Measurements from ENCODE around the gene FBRS. TPM values are rescaled to one million over a fixed set of nuclear protein-coding genes. Genes with fewer than 3 reads are reported as not detected.

The FBRS gene
- total and polyA plus RNA-seq, 2 of the 8 experiments (the other 6 are each of a cell fraction or from before 2014, with no cell fraction given): 2.4 to 13.9 TPM

- WGBS, 2 experiments (ENCODE audit: extremely low coverage in 1 of 2, insufficient coverage in 1 of 2, insufficient read length in 1 of 2, insufficient replicate concordance in 2 of 2, low coverage in 1 of 2, low lambda C conversion rate in 2 of 2, missing lambda C conversion rate in 1 of 2): 92% methylated on average over 18 of the region's 18 CpGs; no CpG with 5 or more reads in 1 of the 2 experiments
- no peak overlapping the region for H2AK5ac ChIP-seq (ENCODE audit: low read depth, low read length)
- DNase-seq (ENCODE audit: low read depth in 1 of 2, low spot score in 2 of 2) (no peak), FAIRE-seq (no peak)
- H3K79me2 ChIP-seq (ENCODE audit: control insufficient read depth in 1 of 2, insufficient read depth in 2 of 2, low read length in 2 of 2): no peaks in the 10 kb centered on the region
- ChIA-PET POLR2A (ENCODE audit: partially characterized antibody) (no interaction called here), CTCF (ENCODE audit: partially characterized antibody) (interaction anchor here (0.6 to 8.2 kb wide), 5 partner anchors 14 to 42 kb away, joined by 3 to 48 read pairs (median 3); no protein-coding TSS in a partner anchor)
- no peaks in the 10 kb centered on the region for H3K9me3 ChIP-seq (ENCODE audit: insufficient read depth in 2 of 2, low read depth in 1 of 2, low read length in 1 of 2)
- no peak overlapping the region for H2BK20ac ChIP-seq (ENCODE audit: low read length)
- H3K27me3 ChIP-seq (replicated peaks in 1 of 4; ENCODE audit: control insufficient read depth in 3 of 4, extremely low read depth in 1 of 4, insufficient read depth in 3 of 4, low read length in 3 of 4): peaks cover 0 to 16% (median 11%) of the 10 kb centered on the region in 4 experiments; a peak in 6 of 7 replicates
- no peak overlapping the region for H3K9ac ChIP-seq (replicated peaks in 1 of 4; ENCODE audit: extremely low read depth in 1 of 4, low read depth in 3 of 4, low read length in 3 of 4)
- H4K8ac ChIP-seq (ENCODE audit: extremely low read depth, insufficient read depth, low read length): no peak overlapping the region; the same call in 1 of the 2 replicates
- H3K79me1 ChIP-seq (ENCODE audit: low read depth, low read length): 0 out of 2 replicates have a peak, but pooled peaks cover 2% of the 10 kb centered on the region
- no peak overlapping the region for H3K18ac ChIP-seq (ENCODE audit: extremely low read depth, low read length)
- no peak overlapping the region for H2BK5ac ChIP-seq (ENCODE audit: low read depth, low read length)
- H4K20me1 ChIP-seq (replicated peaks in 1 of 2; ENCODE audit: control insufficient read depth in 1 of 2, insufficient read depth in 2 of 2, low read length in 2 of 2): peaks cover 0 to 5% of the 10 kb centered on the region in 2 experiments
- no peak overlapping the region for H4K5ac ChIP-seq (ENCODE audit: insufficient read length, low read depth, low read length)
- no peak overlapping the region for H3K4me3 ChIP-seq (ENCODE audit: extremely low read depth in 1 of 4, insufficient read depth in 2 of 4, low read depth in 3 of 4, low read length in 4 of 4)
- H2BK12ac ChIP-seq (ENCODE audit: low read depth, low read length): no peak overlapping the region
- H4K91ac ChIP-seq (replicated peaks; ENCODE audit: insufficient read length, low read length): no peak overlapping the region
- no peak overlapping the region for H3K56ac ChIP-seq (replicated peaks; ENCODE audit: insufficient read length, low read depth, low read length)
- H2BK15ac ChIP-seq (ENCODE audit: low read length): no peak overlapping the region
- peaks cover 6% of the 10 kb centered on the region; the same call in 1 of the 2 replicates for H3K23me2 ChIP-seq (ENCODE audit: low read depth, low read length)
- no peak overlapping the region for H2AFZ ChIP-seq (ENCODE audit: low read length)
- H2BK120ac ChIP-seq (replicated peaks; ENCODE audit: low read depth, low read length): no peak overlapping the region
- no peak overlapping the region; a peak in 1 of 4 replicates for H3K4me2 ChIP-seq (ENCODE audit: insufficient read depth in 1 of 2, low read depth in 2 of 2, low read length in 2 of 2)
- H3K23ac ChIP-seq (ENCODE audit: insufficient read length): no peak overlapping the region
- no peak for TF ChIP-seq CHD1 (IDR thresholded peaks at IDR 0.05; ENCODE audit: low read depth, low read length)
- no peak for TF ChIP-seq RNF2 (IDR thresholded peaks at IDR 0.05; ENCODE audit: borderline replicate concordance, low read depth, low read length, missing control alignments, poor library complexity, severe bottlenecking)
- TF ChIP-seq KDM1A (IDR thresholded peaks at IDR 0.05; ENCODE audit: borderline replicate concordance, low read length): no peak
- TF ChIP-seq RFX5 (IDR thresholded peaks at IDR 0.05; ENCODE audit: borderline replicate concordance, low read depth, low read length): no peak
- TF ChIP-seq JUND (IDR thresholded peaks at IDR 0.05; ENCODE audit: low read length): no peak
- no peak for TF ChIP-seq TAF1 (IDR thresholded peaks at IDR 0.05; ENCODE audit: low read depth, low read length)
- TF ChIP-seq POU5F1 (IDR thresholded peaks at IDR 0.05; ENCODE audit: low read depth, low read length): no peak
- TF ChIP-seq TBP (IDR thresholded peaks at IDR 0.05; ENCODE audit: low read depth, low read length): no peak
- no peak for TF ChIP-seq USF2 (IDR thresholded peaks at IDR 0.05; ENCODE audit: low read length)
- TF ChIP-seq SIX5 (IDR thresholded peaks at IDR 0.05; ENCODE audit: low read depth, low read length): no peak
- TF ChIP-seq RXRA (IDR thresholded peaks at IDR 0.05; ENCODE audit: insufficient read depth, low read depth, low read length): no peak
- H3K27ac ChIP-seq (ENCODE audit: low read depth, low read length): no peak overlapping the region
- H3K4ac ChIP-seq (replicated peaks; ENCODE audit: insufficient read length, low read depth, low read length): no peak overlapping the region
- no peaks in the 10 kb centered on the region; a peak in 1 of 8 replicates for H3K36me3 ChIP-seq (ENCODE audit: control insufficient read depth in 2 of 4, insufficient read depth in 4 of 4, low read length in 3 of 4)
- H3K14ac ChIP-seq (ENCODE audit: insufficient read length): no peak overlapping the region
- H3K4me1 ChIP-seq (replicated peaks in 1 of 4; ENCODE audit: control insufficient read depth in 3 of 4, insufficient read depth in 4 of 4, low read length in 3 of 4): peaks cover 0 to 11% (median 4%) of the 10 kb centered on the region in 4 experiments; a peak in 6 of 7 replicates
Measured at GRCh38 chr16:30652718-30653117, 5.5 kb upstream of the FBRS start.
